Stimulated activated CD8-positive, alpha-beta memory T cell treated with anti-CD3 and anti-CD28 coated beads, Interleukin-15, amount 100 ng/mL, for 48 hours (primary cell): ENCODE results near the gene AQR.
"Not testable (repeated sequence)": the region's sequence is repeated elsewhere in the genome, so short reads cannot be mapped to it uniquely, and the experiment has no call there.

Experiments used
- DNase-seq, 2 donors: peaks; one replicate each; pipeline ENCODE4 v3.0.0-alpha.2; 2020; ENCODE audit warnings: low read depth in 2 of 2

AQR gene

GRCh38 chr15:34953851-34954250 lies 15.7 kb downstream of the AQR start:
- DNase-seq: no peak

DNA sequence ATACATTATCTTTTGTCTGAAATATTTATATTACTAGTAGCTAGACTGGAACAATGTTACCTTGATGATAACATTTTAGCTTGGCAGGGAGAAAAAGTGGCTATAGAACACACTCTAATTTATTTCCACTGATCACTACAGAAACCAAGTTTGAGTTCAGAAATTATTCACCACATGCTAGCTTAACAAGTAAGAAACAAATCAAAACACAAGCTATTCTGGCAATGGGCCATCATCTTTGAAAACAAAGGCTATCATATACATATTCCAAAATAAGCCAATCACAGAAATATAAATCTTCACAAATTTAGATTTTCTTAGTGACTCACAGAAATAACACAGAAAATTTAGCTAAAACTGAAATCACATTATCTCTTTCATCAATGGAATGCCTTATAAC lies 17.1 kb downstream of the AQR start:
- DNase-seq: no peak

- no peak for DNase-seq
Measured at GRCh38 chr15:34951993-34952392, 17.5 kb downstream of the AQR start.

GRCh38 chr15:34944936-34945335 lies 24.6 kb downstream of the AQR start:
- DNase-seq: no peak

- DNase-seq: no peak
Measured at GRCh38 chr15:34943711-34944110, 25.8 kb downstream of the AQR start.

GRCh38 chr15:34943264-34943663 lies 26.3 kb downstream of the AQR start:
- not testable (repeated sequence) for DNase-seq

GRCh38 chr15:34942363-34942762 lies 27.2 kb downstream of the AQR start:
- no peak for DNase-seq

- DNase-seq: no peak
Measured at GRCh38 chr15:34941831-34942230, 27.7 kb downstream of the AQR start.

GRCh38 chr15:34941185-34941698 lies 28.3 kb downstream of the AQR start:
- DNase-seq: no peak

DNA sequence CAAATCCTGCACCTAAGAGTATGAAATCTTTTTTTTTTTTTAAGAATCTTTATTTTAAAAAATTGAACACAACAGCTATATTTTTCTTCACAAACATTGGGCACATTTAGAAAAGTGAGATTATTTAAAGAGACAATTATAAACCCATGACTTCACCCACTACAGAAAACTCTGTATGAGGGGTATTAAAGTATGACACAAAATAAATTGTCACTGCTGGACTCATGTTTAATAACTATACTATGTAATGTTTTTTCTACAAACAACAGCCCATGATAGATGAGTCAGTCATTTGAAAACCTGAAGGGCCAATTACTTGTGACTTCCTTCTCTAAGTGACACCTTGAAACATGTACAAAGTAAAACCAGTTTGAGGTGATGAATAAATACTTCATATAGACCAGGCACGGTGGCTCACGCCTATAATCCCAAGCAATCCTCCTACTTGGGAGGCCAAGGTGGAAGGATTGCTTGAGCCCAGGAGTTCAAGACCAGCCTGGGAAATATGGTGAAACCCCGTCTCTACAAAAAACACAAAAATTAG lies 36.0 kb downstream of the AQR start:
- DNase-seq: no peak

DNA sequence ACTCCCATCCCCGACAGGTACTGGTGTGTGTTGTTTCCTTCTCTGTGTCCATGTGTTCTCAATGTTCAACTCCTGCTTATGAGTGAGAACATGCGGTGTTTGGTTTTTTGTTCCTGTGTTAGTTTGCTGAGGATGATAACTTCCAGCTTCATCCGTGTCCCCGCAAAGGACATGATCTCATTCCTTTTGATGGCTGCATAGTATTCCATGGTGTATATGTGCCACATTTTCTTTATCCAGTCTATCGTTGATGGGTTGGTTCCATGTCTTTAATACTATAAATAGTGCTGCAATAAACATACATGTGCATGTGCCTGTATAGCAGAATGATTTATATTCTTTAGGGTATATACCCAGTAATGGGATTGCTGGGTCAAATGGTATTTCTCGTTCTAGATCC lies 41.2 kb downstream of the AQR start:
- DNase-seq: not testable (repeated sequence)

DNA sequence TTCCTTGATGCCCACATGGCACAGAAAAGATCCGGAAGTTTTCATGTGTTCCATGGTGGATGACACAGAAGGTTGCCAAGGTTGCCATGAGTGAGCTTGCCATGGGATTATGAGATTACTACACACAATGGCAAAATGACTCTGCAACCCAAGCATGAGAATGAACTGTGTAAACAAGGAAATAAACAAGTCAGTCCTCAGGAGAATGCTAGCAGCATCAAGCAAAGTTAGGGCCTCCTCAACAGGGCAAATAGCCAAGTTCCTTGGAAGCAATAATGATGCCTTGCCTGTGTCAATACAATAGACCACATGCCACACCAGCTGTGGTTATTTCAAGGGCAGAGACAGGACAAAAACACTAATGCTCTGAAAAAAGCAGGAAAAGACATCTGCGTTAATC lies 41.8 kb downstream of the AQR start:
- no peak for DNase-seq

GRCh38 chr15:34914317-34914716 lies 55.2 kb downstream of the AQR start:
- DNase-seq: no peak

GRCh38 chr15:34905047-34905446 lies 64.5 kb downstream of the AQR start:
- no peak for DNase-seq

DNA sequence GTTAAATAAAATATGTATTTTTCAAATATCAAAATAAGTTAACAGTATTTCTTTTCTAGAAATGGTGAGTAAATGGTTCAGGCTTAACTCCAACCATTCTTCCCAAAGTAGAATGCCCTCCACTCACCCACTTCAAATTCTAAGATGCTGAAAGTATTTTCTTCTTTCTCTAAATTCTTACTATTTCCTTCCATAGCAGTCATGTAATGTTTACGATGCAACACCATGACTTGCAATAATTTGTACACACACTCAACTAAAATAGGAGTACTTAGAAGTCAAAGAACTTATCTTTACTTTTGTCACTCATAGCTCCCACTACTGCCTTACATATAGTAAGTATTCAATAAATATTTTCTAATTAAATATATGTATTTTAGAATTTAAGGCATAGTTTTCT lies 65.0 kb downstream of the AQR start:
- DNase-seq: no peak

DNA sequence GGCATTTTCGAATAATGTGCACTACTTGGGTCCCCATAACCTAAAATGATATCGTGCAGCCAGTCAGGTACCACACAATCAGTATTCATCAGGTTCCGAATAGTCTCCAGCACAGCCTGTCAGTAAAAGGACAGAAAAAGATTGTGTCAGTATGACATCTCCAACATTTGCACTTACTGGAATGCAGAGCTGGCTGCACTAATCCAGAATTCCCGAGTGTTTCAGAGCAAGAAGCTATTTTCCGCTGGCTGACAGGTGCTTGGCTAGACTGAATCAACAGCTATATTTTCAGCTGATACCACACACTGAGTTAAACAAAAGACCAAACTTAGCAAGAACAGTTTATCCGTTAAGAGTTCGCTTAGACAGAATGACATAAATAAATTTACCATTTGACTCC lies 68.8 kb downstream of the AQR start:
- DNase-seq: no peak

DNA sequence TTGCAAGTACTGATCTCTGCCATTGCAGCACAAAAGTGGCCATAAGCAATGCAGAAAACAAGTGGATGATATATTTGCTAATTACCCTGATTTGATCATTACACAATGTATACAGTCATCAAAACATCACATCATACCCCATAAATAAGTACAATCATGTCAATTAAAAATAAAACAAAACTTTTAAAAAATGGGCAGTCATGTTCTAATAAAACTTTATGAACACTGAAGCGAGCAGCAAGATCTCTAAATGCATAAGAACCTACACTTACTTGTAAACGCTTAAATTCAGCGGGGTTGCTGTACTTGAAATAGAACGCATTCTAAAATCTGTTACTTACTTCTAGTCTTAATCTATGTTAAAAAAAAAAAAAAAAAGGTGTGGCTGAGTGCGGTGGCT lies 73.4 kb downstream of the AQR start:
- DNase-seq: no peak

DNA sequence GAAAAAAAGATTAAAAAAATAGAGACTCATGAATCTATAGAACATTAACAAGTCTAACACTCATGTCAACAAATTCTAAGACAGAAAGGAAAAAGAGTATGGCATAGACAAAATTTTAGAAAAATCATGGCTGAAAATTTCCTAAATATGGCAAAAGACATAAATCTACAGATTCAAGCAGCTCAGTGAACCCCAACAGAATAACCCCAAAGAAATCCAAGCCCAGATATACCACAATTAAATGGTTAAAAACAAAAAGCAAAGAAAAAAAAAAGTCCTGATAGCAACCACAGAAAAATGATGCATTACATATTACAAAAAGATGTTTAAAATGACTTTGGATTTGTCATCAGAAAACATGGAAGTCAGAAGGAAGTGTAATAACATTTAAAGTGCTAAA lies 75.6 kb downstream of the AQR start:
- DNase-seq: no peak

- no peak for DNase-seq
Measured at GRCh38 chr15:34892963-34893591, 76.5 kb downstream of the AQR start.

- DNase-seq: no peak
Measured at GRCh38 chr15:34890424-34890823, 79.1 kb downstream of the AQR start.

DNA sequence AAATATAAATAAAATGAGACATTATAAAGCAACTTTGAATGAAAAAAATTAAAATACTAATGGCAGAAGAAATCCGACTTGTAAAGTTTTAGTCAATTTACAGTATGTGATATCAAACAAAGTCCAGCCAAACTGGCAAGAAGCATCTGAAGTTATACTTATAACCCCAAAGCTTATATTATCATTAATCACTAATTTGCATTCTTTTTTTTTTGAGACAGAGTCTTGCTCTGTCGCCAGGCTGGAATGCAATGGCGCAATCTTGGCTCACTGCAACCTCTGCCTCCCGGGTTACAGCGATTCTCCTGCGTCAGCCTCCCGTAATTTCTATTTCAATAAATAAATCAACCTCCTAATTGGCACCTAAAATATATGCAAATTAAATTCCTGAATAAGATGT lies 80.1 kb downstream of the AQR start:
- no peak for DNase-seq

GRCh38 chr15:34886134-34886533 lies 83.4 kb downstream of the AQR start:
- DNase-seq: no peak

- DNase-seq: no peak
Measured at GRCh38 chr15:34883633-34884032, 85.9 kb downstream of the AQR start.

DNA sequence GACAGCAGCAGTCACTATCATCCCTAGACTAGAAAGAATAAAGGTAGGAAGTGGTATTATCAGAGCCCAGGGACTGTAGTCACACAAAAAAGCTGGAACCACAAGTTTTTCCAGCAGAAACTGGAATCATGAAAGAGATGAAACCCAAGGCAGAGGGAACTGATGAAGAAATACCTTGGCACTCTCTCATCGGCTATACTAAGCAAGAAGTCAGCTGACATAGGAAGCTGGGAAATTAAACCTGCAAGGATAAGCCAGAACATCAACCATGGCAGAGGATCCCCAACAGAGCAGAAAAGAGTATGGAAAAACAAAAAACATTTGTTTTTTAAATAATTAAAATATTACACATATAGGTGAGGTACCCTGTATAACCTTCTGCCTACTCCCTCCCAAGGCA lies 86.5 kb downstream of the AQR start:
- no peak for DNase-seq
